ENCODE data around the gene MAST2. TPM values are rescaled to one million over a fixed set of nuclear protein-coding genes. Genes with fewer than 3 reads are reported as not detected.

The MAST2 gene
- total and polyA plus RNA-seq, 2 of the 13 experiments (the other 11 are each of a cell fraction or from before 2014, with no cell fraction given): 15.3 to 23.0 TPM

DNA sequence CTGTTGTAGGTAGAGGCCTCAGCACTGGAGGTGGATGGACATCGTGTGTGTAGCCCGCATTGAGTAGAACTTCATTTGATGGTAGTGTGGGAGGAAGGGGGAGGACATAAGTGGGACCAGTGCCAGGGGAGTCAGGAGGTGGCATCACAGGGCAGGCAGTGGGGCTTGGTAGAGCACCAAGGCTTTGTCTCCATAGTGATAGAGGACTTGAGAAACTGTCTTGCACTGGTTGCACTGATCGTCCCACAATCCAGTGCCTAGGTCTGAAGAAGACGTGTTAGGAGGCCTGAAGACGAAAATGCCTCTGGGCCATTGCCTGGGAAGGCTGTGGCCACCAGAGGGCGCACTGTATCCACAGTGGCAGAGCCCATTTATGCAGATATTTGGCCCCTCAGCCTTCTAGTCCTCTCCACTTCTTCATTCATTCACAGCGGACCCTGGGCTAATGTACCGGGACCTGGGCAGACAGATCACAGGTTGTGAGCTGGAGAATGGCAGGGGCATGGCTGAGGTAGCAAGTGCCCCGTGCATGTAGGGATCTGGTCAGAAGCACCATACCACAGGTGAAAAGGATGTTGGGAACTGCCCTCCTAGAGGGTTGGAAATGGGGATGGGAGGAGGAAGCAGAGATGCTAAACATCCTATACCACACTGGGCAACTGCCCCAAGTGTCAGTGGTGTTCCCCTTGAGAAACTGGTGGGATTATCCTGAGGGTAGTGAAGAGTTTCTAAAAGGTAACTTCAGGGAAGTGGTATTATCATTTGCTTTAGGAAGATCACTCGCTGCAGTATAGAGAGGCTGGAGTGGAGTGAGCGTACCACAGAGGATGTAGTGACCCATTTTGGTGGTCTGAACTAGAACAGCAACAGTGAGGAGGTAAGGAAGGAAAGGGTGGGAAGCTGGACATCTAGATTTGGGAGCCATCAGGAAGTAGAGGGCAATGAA, 233.8 kb downstream of the MAST2 start (continued):
- TF ChIP-seq XRCC5 (optimal IDR thresholded peaks at IDR 0.05; ENCODE audit: low read length) (peak; percentile 25), KLF15 (CRISPR knock-in tag; IDR thresholded peaks at IDR 0.05; ENCODE audit: borderline replicate concordance) (no peak), NR2F2 (IDR thresholded peaks at IDR 0.05; ENCODE audit: borderline replicate concordance, low read depth) (no peak), ZSCAN25 (CRISPR knock-in tag; IDR thresholded peaks at IDR 0.05) (no peak), KMT2A (CRISPR knock-in tag; IDR thresholded peaks at IDR 0.05) (0 out of 2 replicates have a peak, but pooled peaks have one; percentile 36), CCDC6 (CRISPR knock-in tag; IDR thresholded peaks at IDR 0.05) (no peak), KDM3A (CRISPR knock-in tag; IDR thresholded peaks at IDR 0.05; ENCODE audit: low read depth) (0 out of 2 replicates have a peak, but pooled peaks have one; percentile 30), ERF (CRISPR knock-in tag; IDR thresholded peaks at IDR 0.05) (0 out of 2 replicates have a peak, but pooled peaks have one; percentile 29), ZNF253 (CRISPR knock-in tag; IDR thresholded peaks at IDR 0.05; ENCODE audit: borderline replicate concordance) (no peak), DR1 (CRISPR knock-in tag; IDR thresholded peaks at IDR 0.05) (no peak), BCL6 (CRISPR knock-in tag; IDR thresholded peaks at IDR 0.05) (no peak), KLF13 (CRISPR knock-in tag; IDR thresholded peaks at IDR 0.05) (0 out of 2 replicates have a peak, but pooled peaks have one; percentile 55), FOXA1 (IDR thresholded peaks at IDR 0.05) (no peak), FOXA1 (CRISPR knock-in tag; IDR thresholded peaks at IDR 0.05) (no peak), ZFP36L1 (CRISPR knock-in tag; IDR thresholded peaks at IDR 0.05) (no peak), ZNF879 (CRISPR knock-in tag; IDR thresholded peaks at IDR 0.05) (no peak), LCORL (IDR thresholded peaks at IDR 0.05) (no peak), LCORL (CRISPR knock-in tag; IDR thresholded peaks at IDR 0.05) (0 out of 2 replicates have a peak, but pooled peaks have one; percentile 21), KAT8 (CRISPR knock-in tag; IDR thresholded peaks at IDR 0.05) (0 out of 2 replicates have a peak, but pooled peaks have one; percentile 18), U2AF1 (optimal IDR thresholded peaks at IDR 0.05; ENCODE audit: low read depth, low read length) (no peak), ZNF501 (CRISPR knock-in tag; IDR thresholded peaks at IDR 0.05) (peak; percentile 40; the same call in 1 of the 2 replicates), ZNF83 (CRISPR knock-in tag; IDR thresholded peaks at IDR 0.05; ENCODE audit: borderline replicate concordance) (peak; percentile 76; the same call in 1 of the 2 replicates)
- TF ChIP-seq, protein P1, sequence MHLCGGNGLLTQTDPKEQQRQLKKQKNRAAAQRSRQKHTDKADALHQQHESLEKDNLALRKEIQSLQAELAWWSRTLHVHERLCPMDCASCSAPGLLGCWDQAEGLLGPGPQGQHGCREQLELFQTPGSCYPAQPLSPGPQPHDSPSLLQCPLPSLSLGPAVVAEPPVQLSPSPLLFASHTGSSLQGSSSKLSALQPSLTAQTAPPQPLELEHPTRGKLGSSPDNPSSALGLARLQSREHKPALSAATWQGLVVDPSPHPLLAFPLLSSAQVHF (CRISPR knock-in tag; IDR thresholded peaks at IDR 0.05): no peak
- TF ChIP-seq, protein P2, sequence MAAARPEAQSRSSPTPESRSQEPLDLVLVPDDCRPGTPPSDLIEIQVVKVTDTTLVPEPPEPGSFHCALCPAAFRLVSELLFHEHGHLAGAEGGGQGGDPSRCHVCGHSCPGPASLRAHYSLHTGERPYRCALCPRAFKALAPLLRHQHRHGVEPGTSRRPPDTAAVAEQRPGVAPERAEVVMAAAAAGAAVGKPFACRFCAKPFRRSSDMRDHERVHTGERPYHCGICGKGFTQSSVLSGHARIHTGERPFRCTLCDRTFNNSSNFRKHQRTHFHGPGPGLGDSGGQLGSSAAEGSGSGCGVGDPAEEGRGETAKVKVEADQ (CRISPR knock-in tag; IDR thresholded peaks at IDR 0.05; ENCODE audit: borderline replicate concordance): 0 out of 2 replicates have a peak, but pooled peaks have one; percentile 29
- TF ChIP-seq, protein P3, sequence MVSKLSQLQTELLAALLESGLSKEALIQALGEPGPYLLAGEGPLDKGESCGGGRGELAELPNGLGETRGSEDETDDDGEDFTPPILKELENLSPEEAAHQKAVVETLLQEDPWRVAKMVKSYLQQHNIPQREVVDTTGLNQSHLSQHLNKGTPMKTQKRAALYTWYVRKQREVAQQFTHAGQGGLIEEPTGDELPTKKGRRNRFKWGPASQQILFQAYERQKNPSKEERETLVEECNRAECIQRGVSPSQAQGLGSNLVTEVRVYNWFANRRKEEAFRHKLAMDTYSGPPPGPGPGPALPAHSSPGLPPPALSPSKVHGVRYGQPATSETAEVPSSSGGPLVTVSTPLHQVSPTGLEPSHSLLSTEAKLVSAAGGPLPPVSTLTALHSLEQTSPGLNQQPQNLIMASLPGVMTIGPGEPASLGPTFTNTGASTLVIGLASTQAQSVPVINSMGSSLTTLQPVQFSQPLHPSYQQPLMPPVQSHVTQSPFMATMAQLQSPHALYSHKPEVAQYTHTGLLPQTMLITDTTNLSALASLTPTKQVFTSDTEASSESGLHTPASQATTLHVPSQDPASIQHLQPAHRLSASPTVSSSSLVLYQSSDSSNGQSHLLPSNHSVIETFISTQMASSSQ (IDR thresholded peaks at IDR 0.05; ENCODE audit: low read depth): no peak
- TF ChIP-seq, protein P3 (CRISPR knock-in tag; IDR thresholded peaks at IDR 0.05; ENCODE audit: borderline replicate concordance): no peak

Data from HepG2 (cell line).